ENCODE results near the gene CT47C1. TPM values are rescaled to one million over a fixed set of nuclear protein-coding genes. Genes with fewer than 3 reads are reported as not detected.

Gene CT47C1
- total RNA-seq, 4 donors from 2014 or later, result not detected

DNA sequence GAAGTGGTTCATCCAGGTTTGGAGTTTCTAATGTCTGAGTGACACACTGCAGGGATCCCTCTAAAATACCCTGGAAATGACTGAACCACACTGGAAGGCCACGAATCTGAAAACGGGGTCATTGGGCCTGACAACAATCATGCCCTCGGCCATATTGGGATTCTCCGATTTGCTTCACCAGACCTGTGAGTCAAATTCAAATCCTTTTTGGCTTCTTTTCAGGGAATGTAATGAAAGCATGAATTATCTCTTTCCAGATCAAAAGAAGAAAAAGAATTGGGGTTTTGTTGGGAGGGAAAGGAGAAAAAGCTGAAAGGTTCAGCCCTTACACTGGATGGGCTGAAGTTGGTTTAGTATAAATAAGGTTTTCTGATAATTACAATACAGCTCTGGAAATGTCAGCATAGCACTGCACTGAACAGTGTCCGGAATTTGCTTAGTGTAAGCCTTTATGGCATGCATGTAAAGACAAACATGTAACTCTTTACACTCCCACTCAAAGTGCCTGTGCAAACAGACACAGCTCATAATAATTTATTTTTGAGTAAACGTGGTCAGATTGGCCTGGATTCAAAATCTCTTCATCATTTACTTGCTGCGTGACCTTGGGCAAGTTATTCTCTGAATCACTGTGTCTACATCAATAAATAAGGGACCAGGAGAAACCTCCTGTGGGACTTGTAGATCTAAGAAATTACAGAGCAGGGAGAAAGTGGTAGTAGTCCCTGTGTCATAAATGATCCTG, 21.4 kb downstream of the CT47C1 start:
- H3K9me3 ChIP-seq, result no peaks in the 10 kb centered on the region

DNA sequence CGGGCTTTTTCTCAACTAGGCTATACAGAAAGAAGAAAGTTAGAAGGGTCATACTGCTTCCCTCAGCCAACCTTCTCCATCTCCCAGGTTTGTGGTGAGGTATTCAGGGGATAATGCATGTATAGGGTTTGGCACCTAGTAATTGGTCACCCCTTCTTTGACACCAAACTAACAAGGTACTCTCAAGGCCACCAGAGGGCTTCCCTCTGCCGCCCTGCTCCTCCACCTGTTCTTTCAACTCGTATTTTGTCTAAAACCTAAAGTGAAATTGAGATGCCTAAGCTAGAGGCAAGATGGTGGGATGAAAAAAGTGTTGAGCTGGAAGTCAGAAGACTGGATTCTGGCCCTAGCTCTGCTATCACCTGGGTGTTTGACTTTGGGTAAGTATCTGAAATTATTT, 22.0 kb downstream of the CT47C1 start:
- Histone ChIP-seq H3K9me3 (no peaks in the 10 kb centered on the region), H3K4me3 (no peak overlapping the region), H3K27me3 (peaks cover 0 to 3% (median 0%) of the 10 kb centered on the region in 4 donors), H3K4me1 (no peaks in the 10 kb centered on the region), H3K36me3 (no peaks in the 10 kb centered on the region), H3K27ac (replicated peaks in 1 of 4) (no peak overlapping the region)
- 67% methylated on average over 3 of the region's 3 CpGs for WGBS
- intact Hi-C loops (cut with DNase I), result no loop called here
- TF ChIP-seq POLR2AphosphoS5 (IDR thresholded peaks at IDR 0.05) (no peak), EP300 (IDR thresholded peaks at IDR 0.05) (no peak), POLR2A (IDR thresholded peaks at IDR 0.05; ENCODE audit: low read depth) (no peak)
- TF ChIP-seq, protein P1, sequence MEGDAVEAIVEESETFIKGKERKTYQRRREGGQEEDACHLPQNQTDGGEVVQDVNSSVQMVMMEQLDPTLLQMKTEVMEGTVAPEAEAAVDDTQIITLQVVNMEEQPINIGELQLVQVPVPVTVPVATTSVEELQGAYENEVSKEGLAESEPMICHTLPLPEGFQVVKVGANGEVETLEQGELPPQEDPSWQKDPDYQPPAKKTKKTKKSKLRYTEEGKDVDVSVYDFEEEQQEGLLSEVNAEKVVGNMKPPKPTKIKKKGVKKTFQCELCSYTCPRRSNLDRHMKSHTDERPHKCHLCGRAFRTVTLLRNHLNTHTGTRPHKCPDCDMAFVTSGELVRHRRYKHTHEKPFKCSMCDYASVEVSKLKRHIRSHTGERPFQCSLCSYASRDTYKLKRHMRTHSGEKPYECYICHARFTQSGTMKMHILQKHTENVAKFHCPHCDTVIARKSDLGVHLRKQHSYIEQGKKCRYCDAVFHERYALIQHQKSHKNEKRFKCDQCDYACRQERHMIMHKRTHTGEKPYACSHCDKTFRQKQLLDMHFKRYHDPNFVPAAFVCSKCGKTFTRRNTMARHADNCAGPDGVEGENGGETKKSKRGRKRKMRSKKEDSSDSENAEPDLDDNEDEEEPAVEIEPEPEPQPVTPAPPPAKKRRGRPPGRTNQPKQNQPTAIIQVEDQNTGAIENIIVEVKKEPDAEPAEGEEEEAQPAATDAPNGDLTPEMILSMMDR (IDR thresholded peaks at IDR 0.05), result no peak
- DNase-seq (ENCODE audit: extremely low spot score), result no peak

More for the DNA sequence above, 21.4 kb downstream of the CT47C1 start:
- 64% methylated on average over 7 of the region's 7 CpGs for WGBS
- Histone ChIP-seq H3K27ac (replicated peaks in 1 of 4) (no peak overlapping the region), H3K4me1 (no peaks in the 10 kb centered on the region), H3K27me3 (peaks cover 0 to 3% (median 0%) of the 10 kb centered on the region in 4 donors), H3K4me3 (no peak overlapping the region), H3K36me3 (no peaks in the 10 kb centered on the region)
- DNase-seq (ENCODE audit: extremely low spot score), result no peak
- TF ChIP-seq, protein P1 (IDR thresholded peaks at IDR 0.05), result no peak
- TF ChIP-seq POLR2AphosphoS5 (IDR thresholded peaks at IDR 0.05), result no peak
- TF ChIP-seq POLR2A (IDR thresholded peaks at IDR 0.05; ENCODE audit: low read depth), result no peak
- TF ChIP-seq EP300 (IDR thresholded peaks at IDR 0.05), result no peak
- intact Hi-C loops (cut with DNase I), result no loop called here

DNA sequence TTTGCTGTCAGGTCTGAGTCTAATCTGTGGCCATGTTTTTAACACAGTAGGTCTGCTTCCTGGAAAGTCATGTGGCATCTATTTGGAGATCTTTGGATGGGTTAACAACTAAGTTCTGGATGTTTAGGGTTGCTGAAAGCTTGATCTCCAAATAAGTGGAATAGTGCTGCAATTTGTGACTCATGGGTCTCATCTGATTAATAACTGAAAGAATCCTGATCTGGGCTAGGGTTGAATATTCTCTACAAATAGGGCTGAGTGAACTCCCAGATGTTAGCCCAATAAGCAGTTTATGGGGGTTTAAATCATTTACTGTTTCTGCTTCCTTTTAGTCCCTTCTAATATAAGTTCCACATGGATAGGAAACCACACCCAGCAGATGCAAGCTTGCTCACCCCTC, 23.1 kb downstream of the CT47C1 start:
- Histone ChIP-seq H3K27ac (replicated peaks in 1 of 4) (no peak overlapping the region), H3K27me3 (peaks cover 0 to 3% (median 0%) of the 10 kb centered on the region in 4 donors), H3K9me3 (no peaks in the 10 kb centered on the region), H3K4me1 (no peaks in the 10 kb centered on the region), H3K4me3 (no peak overlapping the region), H3K36me3 (no peaks in the 10 kb centered on the region)
- no peak for TF ChIP-seq POLR2AphosphoS5 (IDR thresholded peaks at IDR 0.05)
- TF ChIP-seq, protein P1 (IDR thresholded peaks at IDR 0.05), result no peak
- TF ChIP-seq EP300 (IDR thresholded peaks at IDR 0.05), result no peak
- no peak for TF ChIP-seq POLR2A (IDR thresholded peaks at IDR 0.05; ENCODE audit: low read depth)
- DNase-seq (ENCODE audit: extremely low spot score), result no peak
- intact Hi-C loops (cut with DNase I), result no loop called here

DNA sequence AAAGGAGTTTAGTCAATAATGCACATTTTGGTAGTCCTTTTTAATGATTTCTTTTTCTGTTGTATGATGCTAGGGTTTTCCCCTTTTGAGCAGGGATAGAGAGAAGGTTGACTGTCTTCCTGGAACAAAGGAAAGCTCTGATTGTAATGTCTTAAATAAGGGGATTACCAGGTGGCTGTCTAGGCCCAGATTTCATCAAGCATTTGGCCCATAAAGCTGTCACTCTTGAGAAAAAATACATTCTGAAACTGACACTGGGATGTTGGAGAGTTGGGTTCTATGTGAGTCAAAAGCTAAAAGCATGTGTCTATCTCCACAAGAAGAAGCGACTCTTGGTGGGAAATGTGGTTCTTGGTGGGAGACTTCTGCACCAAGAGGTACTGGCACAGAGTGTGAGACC, 28.4 kb downstream of the CT47C1 start:
- H3K36me3 ChIP-seq, result no peaks in the 10 kb centered on the region
- no peaks in the 10 kb centered on the region for H3K9me3 ChIP-seq
- 93% methylated on average over 1 of the region's 1 CpG for WGBS
- no peak overlapping the region for H3K27ac ChIP-seq (replicated peaks in 1 of 4)
- peaks cover 0 to 3% (median 0%) of the 10 kb centered on the region in 4 donors for H3K27me3 ChIP-seq
- intact Hi-C loops (cut with DNase I), result no loop called here
- TF ChIP-seq POLR2A (IDR thresholded peaks at IDR 0.05; ENCODE audit: low read depth) (no peak), EP300 (IDR thresholded peaks at IDR 0.05) (no peak), POLR2AphosphoS5 (IDR thresholded peaks at IDR 0.05) (no peak)
- TF ChIP-seq, protein P1 (IDR thresholded peaks at IDR 0.05), result no peak
- DNase-seq (ENCODE audit: extremely low spot score), result no peak
- no peak overlapping the region for H3K4me3 ChIP-seq
- no peaks in the 10 kb centered on the region for H3K4me1 ChIP-seq

DNA sequence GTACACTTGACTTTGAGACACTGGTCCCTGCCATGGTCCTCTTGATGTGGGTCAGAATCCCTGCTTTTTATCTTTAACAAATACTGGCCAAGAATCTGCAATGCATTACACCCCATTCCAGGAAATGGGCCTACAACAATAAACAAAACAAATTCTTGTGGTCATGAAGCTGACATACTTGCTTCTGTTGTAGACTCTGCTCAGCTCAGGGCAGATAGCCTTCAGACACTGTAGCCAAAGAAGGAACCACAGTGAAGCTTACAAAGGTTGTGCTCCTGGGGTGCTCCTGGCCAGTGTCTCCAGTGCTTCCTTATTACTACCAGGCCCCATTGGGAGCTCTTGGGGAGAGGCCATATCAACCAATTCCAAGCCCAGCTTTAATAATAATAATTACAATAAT, 33.0 kb downstream of the CT47C1 start:
- TF ChIP-seq EP300 (IDR thresholded peaks at IDR 0.05), result no peak
- TF ChIP-seq POLR2AphosphoS5 (IDR thresholded peaks at IDR 0.05), result no peak
- TF ChIP-seq, protein P1 (IDR thresholded peaks at IDR 0.05), result no peak
- no peak for TF ChIP-seq POLR2A (IDR thresholded peaks at IDR 0.05; ENCODE audit: low read depth)
- Histone ChIP-seq H3K9me3 (no peaks in the 10 kb centered on the region), H3K4me1 (no peaks in the 10 kb centered on the region), H3K36me3 (no peaks in the 10 kb centered on the region), H3K27ac (replicated peaks in 1 of 4) (no peak overlapping the region), H3K4me3 (no peak overlapping the region), H3K27me3 (no peaks in the 10 kb centered on the region)
- DNase-seq (ENCODE audit: extremely low spot score), result no peak
- intact Hi-C loops (cut with DNase I), result no loop called here
